NB4 (cell line): ENCODE data around the gene MRM1.
A peak's percentile ranks its signal among the peaks of the same experiment; 100 is the strongest.

ENCODE experiments used
- DNase-seq: peaks from one replicate; pipeline ENCODE4 v3.0.0; 2010; ENCODE audit warnings: low read depth
- H3K4me3 ChIP-seq: one replicate; pipeline ENCODE4 v1.5.1; 2011; ENCODE audit warnings: mild to moderate bottlenecking, low read depth, low read length, moderate library complexity
- CTCF ChIP-seq: IDR thresholded peaks from one replicate; pipeline ENCODE4 v1.5.1; 2012; ENCODE audit warnings: low read depth, low read length
- MAX ChIP-seq: IDR thresholded peaks from 2 replicates; pipeline ENCODE4 v1.6.1; 2011; ENCODE audit warnings: low read depth, low read length
- MYC ChIP-seq: IDR thresholded peaks from 2 replicates; pipeline ENCODE4 v1.6.1; 2011; ENCODE audit warnings: low read depth, low read length
- POLR2A ChIP-seq: IDR thresholded peaks from 2 replicates; pipeline ENCODE4 v1.6.1; 2011; ENCODE audit warnings: mild to moderate bottlenecking; ENCODE audit not compliant: insufficient read length; ENCODE audit errors: extremely low read depth

Gene MRM1

GRCh38 chr17:36592716-36593321, 8.6 kb upstream of the MRM1 start:
- H3K4me3 ChIP-seq: peak overlapping the region; percentile 58
- no peak for TF ChIP-seq POLR2A
- TF ChIP-seq MAX: no peak
- TF ChIP-seq MYC: no peak
- no peak for DNase-seq

GRCh38 chr17:36593656-36594316, 7.6 kb upstream of the MRM1 start:
- DNase-seq: no peak
- no peak overlapping the region for H3K4me3 ChIP-seq
- TF ChIP-seq POLR2A (no peak), MYC (no peak), MAX (no peak), CTCF (no peak)

GRCh38 chr17:36594626-36595401, 6.6 kb upstream of the MRM1 start:
- DNase-seq: no peak
- TF ChIP-seq MAX (no peak), CTCF (no peak), MYC (no peak), POLR2A (no peak)
- H3K4me3 ChIP-seq: no peak overlapping the region

GRCh38 chr17:36597226-36597625, 4.2 kb upstream of the MRM1 start:
- no peak for TF ChIP-seq MYC
- no peak for TF ChIP-seq POLR2A
- TF ChIP-seq MAX: no peak
- no peak for TF ChIP-seq CTCF

GRCh38 chr17:36597866-36598777, 3.3 kb upstream of the MRM1 start:
- H3K4me3 ChIP-seq: no peak overlapping the region
- TF ChIP-seq POLR2A: no peak
- TF ChIP-seq MAX: no peak
- TF ChIP-seq MYC: no peak
- TF ChIP-seq CTCF: no peak
- no peak for DNase-seq

More at GRCh38 chr17:36597226-36597625, 4.2 kb upstream of the MRM1 start:
- H3K4me3 ChIP-seq: no peak overlapping the region
- no peak for DNase-seq
